ENCODE results near the gene EVA1A.

Gene EVA1A

GRCh38 chr2:75589391-75590105 is 28.8 kb upstream of the EVA1A start:
- DNase-seq (ENCODE audit: low read depth in 2 of 2) = no peak

- no peak for DNase-seq (ENCODE audit: low read depth in 2 of 2)
Measured at GRCh38 chr2:75587954-75588587, 27.3 kb upstream of the EVA1A start.

- no peak for DNase-seq (ENCODE audit: low read depth in 2 of 2)
Measured at GRCh38 chr2:75586971-75587370, 26.2 kb upstream of the EVA1A start.

- no peak for DNase-seq (ENCODE audit: low read depth in 2 of 2)
Measured at GRCh38 chr2:75582840-75583239, 22.1 kb upstream of the EVA1A start.

- no peak for DNase-seq (ENCODE audit: low read depth in 2 of 2)
Measured at GRCh38 chr2:75580606-75581005, 19.9 kb upstream of the EVA1A start.

GRCh38 chr2:75580156-75580555 is 19.4 kb upstream of the EVA1A start:
- no peak for DNase-seq (ENCODE audit: low read depth in 2 of 2)

GRCh38 chr2:75579186-75579585 is 18.4 kb upstream of the EVA1A start:
- no peak for DNase-seq (ENCODE audit: low read depth in 2 of 2)

GRCh38 chr2:75577280-75577679 is 16.5 kb upstream of the EVA1A start:
- no peak for DNase-seq (ENCODE audit: low read depth in 2 of 2)

GRCh38 chr2:75574106-75574505 is 13.4 kb upstream of the EVA1A start:
- no peak for DNase-seq (ENCODE audit: low read depth in 2 of 2)

GRCh38 chr2:75573145-75573878 is 12.6 kb upstream of the EVA1A start:
- DNase-seq (ENCODE audit: low read depth in 2 of 2) = no peak

- no peak for DNase-seq (ENCODE audit: low read depth in 2 of 2)
Measured at GRCh38 chr2:75571730-75572430, 11.1 kb upstream of the EVA1A start.

GRCh38 chr2:75570948-75571729 is 10.4 kb upstream of the EVA1A start:
- DNase-seq (ENCODE audit: low read depth in 2 of 2) = no peak

- no peak for DNase-seq (ENCODE audit: low read depth in 2 of 2)
Measured at GRCh38 chr2:75570024-75570947, 9.5 kb upstream of the EVA1A start.

- DNase-seq (ENCODE audit: low read depth in 2 of 2) = no peak
Measured at GRCh38 chr2:75569546-75569945, 8.8 kb upstream of the EVA1A start.

- no peak for DNase-seq (ENCODE audit: low read depth in 2 of 2)
Measured at GRCh38 chr2:75568174-75568573, 7.4 kb upstream of the EVA1A start.

GRCh38 chr2:75565472-75566462 is 5.0 kb upstream of the EVA1A start:
- no peak for DNase-seq (ENCODE audit: low read depth in 2 of 2)

- DNase-seq (ENCODE audit: low read depth in 2 of 2) = no peak
Measured at GRCh38 chr2:75564713-75565359, 4.1 kb upstream of the EVA1A start.

- DNase-seq (ENCODE audit: low read depth in 2 of 2) = no peak
Measured at GRCh38 chr2:75564026-75564688, 3.4 kb upstream of the EVA1A start.
